Esophagus muscularis mucosa (tissue), 4 donors: ENCODE data around the gene CMAS. TPM values are rescaled to one million over a fixed set of nuclear protein-coding genes. Genes with fewer than 3 reads are reported as not detected.
"Not testable (repeated sequence)": the region's sequence is repeated elsewhere in the genome, so short reads cannot be mapped to it uniquely, and the experiment has no call there.

Experiments
- DNase-seq: peaks from one replicate; pipeline ENCODE4 v3.0.0-alpha.2; 2017; ENCODE audit errors: extremely low spot score
- H3K27ac ChIP-seq, 4 donors: fragments of 200-600 bp; sonication (generic); replicated peaks in 1 of 4; 1 replicate in 3 of 4; 2 replicates in 1 of 4; pipeline ENCODE4 v1.5.1; 2016 to 2019; ENCODE audit warnings: mild to moderate bottlenecking in 1 of 4
- H3K27me3 ChIP-seq, 4 donors: fragments of 200-600 bp; sonication (generic); one replicate each; pipeline versions ENCODE4 v1.5.1 to v1.6.0; 2016 to 2019
- H3K36me3 ChIP-seq, 4 donors: fragments of 200-600 bp; sonication (generic); one replicate each; pipeline ENCODE4 v1.5.1; 2016 to 2019
- H3K4me1 ChIP-seq, 4 donors: fragments of 200-600 bp; sonication (generic); one replicate each; pipeline ENCODE4 v1.5.1; 2016 to 2019
- H3K4me3 ChIP-seq, 4 donors: fragments of 200-600 bp; sonication (generic); 1 replicate in 2 of 4; 2 replicates in 2 of 4; pipeline ENCODE4 v1.5.1; 2016 to 2019; ENCODE audit warnings: mild to moderate bottlenecking in 4 of 4, moderate library complexity in 1 of 4
- H3K9me3 ChIP-seq, 4 donors: fragments of 200-600 bp; sonication (generic); 1 replicate in 3 of 4; 2 replicates in 1 of 4; pipeline ENCODE4 v1.5.1; 2016 to 2019
- CTCF ChIP-seq, 3 experiments: fragments of 200-600 bp in 2 of 3; fragments of 450-650 bp in 1 of 3; sonication (generic) in 2 of 3; IDR thresholded peaks; one replicate each; pipeline ENCODE4 v1.5.1; 2017 to 2019; ENCODE audit warnings: antibody characterized with exemption in 3 of 3, mild to moderate bottlenecking in 2 of 3, moderate library complexity in 1 of 3
- EP300 ChIP-seq: sonication (generic); formaldehyde crosslinking; IDR thresholded peaks from one replicate; pipeline ENCODE4 v1.6.1; 2017; ENCODE audit warnings: antibody characterized with exemption
- POLR2A ChIP-seq: fragments of 450-650 bp; IDR thresholded peaks from one replicate; pipeline ENCODE4 v1.6.1; 2017; ENCODE audit warnings: antibody characterized with exemption, moderate library complexity, mild to moderate bottlenecking, low read depth
- POLR2AphosphoS5 ChIP-seq, 2 donors: sonication (generic); formaldehyde crosslinking; IDR thresholded peaks; one replicate each; pipeline ENCODE4 v1.6.1; 2017; ENCODE audit warnings: antibody characterized with exemption in 2 of 2
- WGBS: methylation state at CpG from one replicate; pipeline ENCODE4 v1.1.5; 2018; 5-methylcytosine and 5-hydroxymethylcytosine counted together
- intact Hi-C: fragments of 100-400 bp; cut with DNase I; formaldehyde crosslinking; loops from one replicate; pipeline ENCODE4 v1.15.1; 2023
- total RNA-seq, 4 donors: library from RNA; depleted of rRNA; stranded (reverse); fragments of >200 nt; gene quantifications; one replicate each; pipeline versions ENCODE4 v1.1.0 to v1.2.1, GENCODE V29; 2016

Gene CMAS
- total RNA-seq, 4 donors from 2014 or later: 23.2 to 37.0 (median 34.0) TPM

DNA sequence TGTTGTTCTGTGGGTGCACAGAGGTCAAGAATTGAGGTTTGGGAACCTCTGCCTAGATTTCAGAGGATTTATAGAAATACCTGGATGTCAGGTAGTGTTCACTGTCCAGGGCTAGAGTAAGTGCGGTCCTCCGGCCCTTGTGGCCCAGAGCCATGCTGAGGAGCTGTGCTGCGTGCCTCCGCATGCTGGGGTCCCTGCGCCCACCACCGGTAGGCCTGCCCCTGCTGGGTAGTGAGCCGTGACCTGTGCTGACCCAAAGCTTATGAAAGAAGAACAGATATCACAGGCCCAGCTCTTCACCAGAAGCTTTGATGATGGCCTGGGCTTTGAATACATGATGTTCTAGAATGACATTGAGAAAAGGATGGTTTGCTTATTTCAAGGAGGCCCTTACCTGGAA is 37.8 kb upstream of the CMAS start:
- intact Hi-C loops: no loop called here
- no peaks in the 10 kb centered on the region for H3K36me3 ChIP-seq
- no peak overlapping the region for H3K27ac ChIP-seq
- DNase-seq: no peak
- TF ChIP-seq EP300 (no peak), POLR2A (no peak), CTCF (IDR thresholded peaks at IDR 0.05) (no peak), POLR2AphosphoS5 (IDR thresholded peaks at IDR 0.05) (no peak)
- H3K9me3 ChIP-seq: no peaks in the 10 kb centered on the region
- no peaks in the 10 kb centered on the region for H3K27me3 ChIP-seq
- 93% methylated on average over 3 of the region's 7 CpGs for WGBS
- H3K4me1 ChIP-seq: no peaks in the 10 kb centered on the region
- H3K4me3 ChIP-seq: no peak overlapping the region

GRCh38 chr12:22014041-22014782 is 31.8 kb upstream of the CMAS start:
- Histone ChIP-seq H3K4me3 (no peak overlapping the region), H3K27me3 (no peaks in the 10 kb centered on the region), H3K4me1 (no peaks in the 10 kb centered on the region), H3K9me3 (no peaks in the 10 kb centered on the region), H3K27ac (no peak overlapping the region), H3K36me3 (no peaks in the 10 kb centered on the region)
- WGBS: 63% methylated on average over 7 of the region's 7 CpGs
- TF ChIP-seq EP300 (no peak), POLR2AphosphoS5 (IDR thresholded peaks at IDR 0.05) (no peak), CTCF (IDR thresholded peaks at IDR 0.05) (no peak), POLR2A (no peak)
- intact Hi-C loops: no loop called here
- no peak for DNase-seq

GRCh38 chr12:22014783-22015144 is 31.3 kb upstream of the CMAS start:
- Histone ChIP-seq H3K4me3 (no peak overlapping the region), H3K36me3 (no peaks in the 10 kb centered on the region), H3K27ac (no peak overlapping the region), H3K4me1 (no peaks in the 10 kb centered on the region), H3K9me3 (no peaks in the 10 kb centered on the region), H3K27me3 (no peaks in the 10 kb centered on the region)
- intact Hi-C loops: no loop called here
- WGBS: 76% methylated on average over 7 of the region's 7 CpGs
- DNase-seq: no peak
- TF ChIP-seq POLR2AphosphoS5 (IDR thresholded peaks at IDR 0.05) (no peak), EP300 (no peak), POLR2A (no peak), CTCF (IDR thresholded peaks at IDR 0.05) (no peak)

DNA sequence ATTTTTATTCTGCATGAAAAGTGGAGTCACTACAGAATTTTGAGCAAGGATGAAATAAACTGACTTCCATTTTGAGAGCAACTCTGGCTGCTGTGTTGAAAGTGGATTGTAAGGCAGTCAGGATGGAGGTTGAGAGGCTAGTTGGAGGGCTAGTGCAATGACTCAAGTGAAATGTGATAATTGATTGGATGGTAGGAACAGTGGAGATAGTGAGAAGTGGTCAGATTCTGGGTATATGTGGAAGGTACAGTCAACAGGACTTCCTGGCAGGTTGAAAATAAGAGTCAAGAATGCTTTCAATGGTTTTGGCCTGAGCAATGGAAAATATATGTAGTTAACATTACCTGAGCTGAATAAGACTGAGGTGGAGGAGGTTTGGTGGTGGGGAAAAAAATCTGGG is 29.0 kb upstream of the CMAS start:
- H3K4me3 ChIP-seq: no peak overlapping the region
- H3K27ac ChIP-seq: no peak overlapping the region
- H3K9me3 ChIP-seq: no peaks in the 10 kb centered on the region
- H3K36me3 ChIP-seq: no peaks in the 10 kb centered on the region
- no peaks in the 10 kb centered on the region for H3K27me3 ChIP-seq
- no peaks in the 10 kb centered on the region for H3K4me1 ChIP-seq
- no peak for TF ChIP-seq EP300
- TF ChIP-seq POLR2AphosphoS5 (IDR thresholded peaks at IDR 0.05): no peak
- TF ChIP-seq POLR2A: no peak
- no peak for TF ChIP-seq CTCF (IDR thresholded peaks at IDR 0.05)
- intact Hi-C loops: loop anchor here (2.0 kb wide), 1 partner anchor 320 kb away; no protein-coding TSS in a partner anchor
- no peak for DNase-seq

DNA sequence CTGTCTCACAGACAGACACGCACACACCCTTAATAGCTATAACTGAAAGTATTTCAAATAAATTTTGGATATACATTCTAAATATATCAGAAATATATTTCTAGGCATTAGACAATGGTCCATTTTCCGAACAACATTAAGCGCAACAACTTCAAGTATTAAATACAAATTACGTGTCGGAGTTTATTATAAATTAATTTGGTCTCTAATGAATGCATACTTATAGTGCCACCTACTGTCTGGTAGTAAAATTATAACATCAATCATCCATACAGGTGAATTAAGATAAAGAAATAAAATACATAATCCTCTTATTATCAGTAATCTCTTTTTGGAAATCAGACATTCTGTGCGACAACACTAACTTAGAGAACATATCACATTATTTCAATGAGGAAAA is 27.2 kb upstream of the CMAS start:
- Histone ChIP-seq H3K4me1 (no peaks in the 10 kb centered on the region), H3K36me3 (no peaks in the 10 kb centered on the region), H3K4me3 (no peak overlapping the region), H3K27ac (no peak overlapping the region), H3K27me3 (no peaks in the 10 kb centered on the region), H3K9me3 (no peaks in the 10 kb centered on the region)
- no peak for TF ChIP-seq EP300
- TF ChIP-seq CTCF (IDR thresholded peaks at IDR 0.05): peak; percentile 40 to 51 (median 44)
- no peak for TF ChIP-seq POLR2A
- no peak for TF ChIP-seq POLR2AphosphoS5 (IDR thresholded peaks at IDR 0.05)
- 48% methylated on average over 6 of the region's 6 CpGs for whole genome bisulfite sequencing
- intact Hi-C loops: no loop called here
- no peak for DNase-seq

GRCh38 chr12:22023489-22023888 is 22.5 kb upstream of the CMAS start:
- intact Hi-C loops, H3K27me3 ChIP-seq, H3K9me3 ChIP-seq, H3K4me1 ChIP-seq, H3K27ac ChIP-seq, H3K36me3 ChIP-seq, H3K4me3 ChIP-seq, DNase-seq: not testable (repeated sequence)
